Stimulated activated effector memory CD8-positive, alpha-beta T cell treated with anti-CD3 and anti-CD28 coated beads, Interleukin-12 subunit alpha, Interleukin-12 subunit beta, amount 100 ng/mL, for 72 hours (primary cell): ENCODE data around the gene CAPN8.

Experiments used
- ATAC-seq: fragments of 150-1000 bp; cut with Tn5 transposase; 2 replicates; pipeline ENCODE4 v1.10.0; 2021
- DNase-seq, 2 donors: peaks; one replicate each; pipeline ENCODE4 v3.0.0; 2021 to 2022; ENCODE audit warnings: low spot score in 2 of 2
- H3K27ac Mint-ChIP-seq: one replicate; pipeline ENCODE4 v1.8.0; 2022; ENCODE audit warnings: mild to moderate bottlenecking, mixed read lengths
- H3K36me3 Mint-ChIP-seq: one replicate; pipeline ENCODE4 v1.8.0; 2022; ENCODE audit warnings: mild to moderate bottlenecking, mixed read lengths
- H3K4me1 Mint-ChIP-seq: one replicate; pipeline ENCODE4 v1.8.0; 2022; ENCODE audit warnings: mixed read lengths
- H3K4me3 Mint-ChIP-seq: one replicate; pipeline ENCODE4 v1.8.0; 2022; ENCODE audit warnings: mild to moderate bottlenecking, mixed read lengths
- H3K9me3 Mint-ChIP-seq: one replicate; pipeline ENCODE4 v1.8.0; 2022; ENCODE audit warnings: mixed read lengths

The CAPN8 gene

DNA sequence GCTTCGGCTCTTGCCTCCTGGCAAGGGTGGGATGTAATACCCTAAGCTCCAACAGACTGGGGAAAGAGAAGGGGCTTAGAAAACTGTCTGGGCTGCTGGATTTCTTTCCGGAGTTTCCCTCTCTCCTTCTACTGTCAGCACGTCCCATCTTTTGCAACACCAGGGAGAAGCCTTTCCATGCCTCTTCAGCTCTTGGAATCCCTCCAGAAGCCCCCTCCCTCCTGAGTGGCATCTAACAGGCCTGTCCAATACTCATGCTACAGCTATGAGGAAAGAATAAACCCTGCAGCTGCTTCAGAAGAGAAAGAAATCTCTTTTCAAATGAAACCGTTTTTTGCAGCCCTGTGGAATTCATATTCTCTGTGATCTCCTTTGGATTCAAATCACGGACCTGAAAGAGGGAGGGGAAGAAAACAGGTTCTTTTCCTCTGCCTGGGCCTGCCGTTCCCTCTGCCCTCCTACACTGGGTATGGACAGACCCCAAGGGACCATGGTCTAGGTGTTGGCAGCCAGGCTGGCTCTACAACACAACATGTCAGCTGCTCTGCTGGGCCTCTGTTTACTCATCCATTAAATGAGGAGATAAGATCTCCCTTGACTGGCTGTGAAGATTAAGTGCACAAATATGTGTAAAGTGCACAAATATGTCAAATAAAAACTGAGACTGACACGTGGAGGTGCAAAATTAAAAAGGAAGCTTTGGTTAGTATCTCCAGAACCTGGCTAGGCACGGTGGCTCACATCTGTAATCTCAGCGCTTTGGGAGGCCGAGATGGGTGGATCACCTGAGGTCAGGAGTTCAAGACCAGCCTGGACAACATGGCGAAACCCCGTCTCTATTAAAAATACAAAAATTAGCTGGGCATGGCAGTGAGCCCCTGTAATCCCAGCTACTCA lies 40.8 kb upstream of the CAPN8 start:
- peaks cover 69% of the 10 kb centered on the region for H3K4me1 Mint-ChIP-seq
- no peak overlapping the region for H3K4me3 Mint-ChIP-seq
- DNase-seq (no peak), ATAC-seq (no peak)
- H3K36me3 Mint-ChIP-seq, result no peaks in the 10 kb centered on the region
- no peaks in the 10 kb centered on the region for H3K9me3 Mint-ChIP-seq
- no peak overlapping the region for H3K27ac Mint-ChIP-seq

DNA sequence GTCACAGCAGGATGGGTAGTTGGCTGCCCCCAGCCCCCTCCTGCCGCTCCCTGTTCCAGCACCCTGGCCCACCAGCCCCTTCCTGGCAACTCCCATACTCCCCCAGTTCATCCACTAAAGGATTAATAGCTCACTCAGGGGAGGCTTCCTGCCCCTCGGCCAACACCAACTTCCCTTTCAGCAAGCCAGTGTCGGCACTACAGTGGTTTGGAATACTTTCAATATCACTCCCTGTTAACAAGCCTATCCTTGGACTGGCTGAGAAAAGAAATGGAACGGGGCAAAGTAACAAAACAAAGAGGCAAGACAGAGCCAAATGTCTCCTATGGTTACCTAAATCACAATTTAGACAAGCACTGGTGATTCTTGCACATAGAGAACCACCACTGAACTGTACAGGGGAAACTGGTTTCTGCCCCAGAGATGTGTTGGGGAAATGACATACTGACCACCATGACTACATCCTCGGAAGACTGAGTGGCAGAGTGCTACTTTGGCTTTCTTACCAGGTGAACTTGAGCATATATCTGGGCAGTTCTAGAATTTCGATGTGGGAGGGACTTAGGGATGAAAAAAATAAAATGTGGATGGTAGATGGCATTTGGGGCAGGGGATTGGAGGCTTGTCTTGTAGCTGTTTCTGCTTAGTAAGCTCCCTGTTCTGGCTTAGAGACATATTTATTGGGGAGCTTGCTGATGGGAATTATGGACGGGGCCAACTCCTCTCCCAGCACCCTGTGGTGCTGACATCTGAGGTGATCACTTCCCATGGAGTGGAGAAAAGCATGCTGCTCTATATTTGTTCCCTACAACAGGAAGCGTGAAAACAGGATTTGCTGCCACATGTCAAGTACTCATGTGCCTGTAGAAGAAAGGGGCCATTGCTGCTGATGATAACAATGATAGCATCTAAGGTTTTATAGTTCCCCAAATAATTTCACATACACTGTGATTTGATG lies 39.7 kb upstream of the CAPN8 start:
- Mint-ChIP-seq H3K36me3 (no peaks in the 10 kb centered on the region), H3K4me3 (no peak overlapping the region), H3K27ac (peak overlapping the region; percentile 95), H3K4me1 (peaks cover 71% of the 10 kb centered on the region), H3K9me3 (no peaks in the 10 kb centered on the region)
- ATAC-seq, result peak; percentile 43
- DNase-seq, result no peak

DNA sequence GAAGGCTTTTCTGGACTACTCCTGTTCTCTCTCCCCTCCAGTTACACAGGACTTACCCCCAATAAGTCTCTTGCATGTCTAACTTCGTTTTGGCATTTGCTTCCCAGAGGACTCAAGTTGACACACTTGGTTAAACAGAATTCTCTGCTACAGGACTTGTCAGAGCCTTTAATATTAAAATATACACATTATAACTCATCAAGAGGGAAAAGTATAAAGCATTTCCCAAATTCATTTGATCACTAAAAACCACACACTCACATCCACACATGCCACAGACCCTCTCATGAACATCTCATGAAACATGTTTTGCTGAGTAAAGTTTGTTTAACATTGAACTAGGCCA lies 38.1 kb upstream of the CAPN8 start:
- no peak for ATAC-seq
- H3K4me3 Mint-ChIP-seq, result no peak overlapping the region
- no peaks in the 10 kb centered on the region for H3K36me3 Mint-ChIP-seq
- no peak for DNase-seq
- H3K27ac Mint-ChIP-seq, result peak overlapping the region; percentile 95
- no peaks in the 10 kb centered on the region for H3K9me3 Mint-ChIP-seq
- peaks cover 76% of the 10 kb centered on the region for H3K4me1 Mint-ChIP-seq

DNA sequence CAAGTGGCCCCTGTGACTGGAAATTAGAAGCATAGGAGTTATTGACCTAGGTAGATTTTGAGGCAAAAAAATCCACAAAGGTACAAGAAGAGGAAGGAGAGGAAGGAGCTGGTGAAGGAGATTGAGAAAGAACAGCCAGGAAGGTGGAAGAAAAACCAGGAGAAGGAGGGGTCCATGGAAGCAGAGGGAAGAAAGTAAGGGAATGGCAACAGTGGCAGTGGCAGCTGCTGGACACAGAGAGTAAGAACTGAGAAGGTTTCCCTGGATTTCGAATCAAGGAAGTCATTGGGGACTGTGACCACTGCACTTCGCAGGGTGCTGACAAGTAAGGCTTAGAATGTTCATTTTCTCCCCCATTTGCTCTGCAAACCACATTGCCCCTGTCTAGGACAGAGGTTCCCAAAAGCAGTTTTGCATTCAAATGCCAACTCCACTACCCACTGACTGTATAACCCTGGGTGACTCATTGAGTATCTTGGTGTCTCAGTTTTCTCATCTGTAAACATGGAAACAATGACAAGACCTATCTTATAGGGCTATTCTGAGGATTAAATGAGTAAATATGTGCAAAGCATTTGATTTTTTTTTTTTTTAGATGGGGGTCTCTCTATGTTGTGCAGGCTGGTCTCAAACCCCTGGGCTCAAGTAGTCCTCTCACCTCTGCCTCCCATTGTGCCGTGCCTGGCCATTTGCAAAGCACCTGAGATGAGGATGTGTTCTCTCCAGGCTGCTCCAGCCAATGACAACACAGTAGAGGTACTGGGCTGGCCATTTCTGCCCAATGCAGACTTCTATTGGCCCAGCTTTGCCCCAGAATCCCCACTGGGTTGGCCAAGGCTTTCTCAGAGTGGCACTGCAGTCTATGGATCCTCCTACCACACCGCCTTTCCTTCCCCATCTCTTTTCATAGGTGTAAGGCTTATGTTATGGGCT lies 37.5 kb upstream of the CAPN8 start:
- peak overlapping the region; percentile 95 for H3K27ac Mint-ChIP-seq
- no peaks in the 10 kb centered on the region for H3K36me3 Mint-ChIP-seq
- H3K9me3 Mint-ChIP-seq, result no peaks in the 10 kb centered on the region
- peak overlapping the region; percentile 24 for H3K4me3 Mint-ChIP-seq
- ATAC-seq (peak; percentile 85), DNase-seq (no peak)
- H3K4me1 Mint-ChIP-seq, result peaks cover 70% of the 10 kb centered on the region

DNA sequence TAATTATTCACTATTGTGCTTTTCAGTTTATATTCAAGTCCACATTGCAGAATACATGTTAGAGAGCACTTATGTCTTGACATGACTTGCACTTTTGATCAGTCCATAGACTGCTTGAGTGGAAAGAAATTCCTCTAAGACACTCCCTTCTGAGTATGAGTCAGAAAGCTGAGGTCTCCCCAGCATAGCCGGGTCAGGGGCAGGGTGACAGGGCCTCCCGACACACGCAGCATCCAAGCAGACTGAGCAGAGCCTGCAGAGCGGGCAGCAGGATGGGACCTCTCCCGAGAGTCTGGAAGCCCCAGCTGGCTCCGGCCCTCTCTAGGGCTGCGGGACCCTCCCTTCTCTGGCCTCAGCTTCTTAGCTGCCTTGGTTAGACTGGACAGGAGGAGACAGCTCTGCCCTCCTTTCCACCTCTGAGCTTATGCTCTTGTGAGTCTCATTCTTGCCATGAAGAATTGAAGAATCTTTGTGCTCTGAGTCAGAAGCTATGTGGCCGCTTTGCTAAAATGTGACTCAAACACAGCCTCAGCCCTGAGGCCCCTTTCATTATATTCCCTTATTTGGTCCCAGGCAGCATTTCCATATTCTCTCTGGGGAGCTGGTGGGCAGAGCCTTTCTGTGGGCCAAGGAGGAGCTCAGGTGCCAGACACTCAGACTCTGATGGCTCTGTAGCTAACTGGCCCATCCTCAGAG lies 35.6 kb upstream of the CAPN8 start:
- DNase-seq, result no peak
- Mint-ChIP-seq H3K27ac (peak overlapping the region; percentile 95), H3K9me3 (no peaks in the 10 kb centered on the region), H3K4me3 (peak overlapping the region; percentile 65), H3K4me1 (peaks cover 60% of the 10 kb centered on the region), H3K36me3 (no peaks in the 10 kb centered on the region)
- peak; percentile 85 for ATAC-seq

DNA sequence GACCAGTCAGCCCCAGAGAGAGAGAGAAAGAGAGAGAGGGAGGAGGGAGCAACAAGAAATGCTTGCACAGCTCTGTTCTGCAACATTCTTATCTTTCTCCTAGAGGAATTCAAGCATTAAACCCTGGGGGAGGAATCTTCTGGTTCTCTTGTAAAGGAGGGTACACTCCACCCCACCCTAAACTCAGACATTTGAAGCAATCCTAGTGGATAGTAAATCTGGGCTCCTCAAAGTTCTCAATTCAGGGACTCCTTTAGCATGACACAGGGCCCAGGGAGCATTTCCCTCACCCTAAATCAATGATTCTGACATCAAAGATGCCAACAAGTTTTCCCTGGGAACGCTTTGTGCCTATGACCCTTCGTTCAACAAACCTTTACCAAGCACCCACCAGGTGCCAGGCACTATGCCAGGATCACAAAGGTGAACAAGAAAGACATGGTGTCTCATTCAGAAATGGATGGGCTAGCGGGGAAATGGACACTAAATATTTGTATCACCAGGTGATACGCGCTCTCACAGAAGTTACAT lies 35.0 kb upstream of the CAPN8 start:
- H3K4me3 Mint-ChIP-seq, result peak overlapping the region; percentile 65
- DNase-seq (no peak), ATAC-seq (no peak)
- peaks cover 58% of the 10 kb centered on the region for H3K4me1 Mint-ChIP-seq
- no peaks in the 10 kb centered on the region for H3K9me3 Mint-ChIP-seq
- no peaks in the 10 kb centered on the region for H3K36me3 Mint-ChIP-seq
- peak overlapping the region; percentile 95 for H3K27ac Mint-ChIP-seq

DNA sequence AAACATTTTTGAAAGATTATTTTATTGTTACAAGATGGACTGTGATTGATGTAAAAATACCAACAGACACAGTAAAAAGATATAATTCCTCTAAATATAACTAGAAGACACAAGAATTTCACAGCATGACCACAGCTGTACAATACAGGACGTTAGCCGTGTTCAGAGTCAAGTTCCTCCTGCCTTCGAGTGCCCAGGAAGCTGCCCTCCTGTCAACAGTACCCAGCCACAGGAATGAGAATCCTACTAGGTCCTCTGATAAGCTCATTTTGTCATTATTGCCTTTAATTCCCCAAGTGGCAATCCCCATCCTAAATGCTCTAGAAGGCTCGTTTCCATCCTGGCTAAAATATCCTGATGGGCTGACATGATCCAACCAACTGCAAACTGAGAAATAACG lies 30.4 kb upstream of the CAPN8 start:
- DNase-seq, result no peak
- no peak overlapping the region for H3K4me3 Mint-ChIP-seq

DNA sequence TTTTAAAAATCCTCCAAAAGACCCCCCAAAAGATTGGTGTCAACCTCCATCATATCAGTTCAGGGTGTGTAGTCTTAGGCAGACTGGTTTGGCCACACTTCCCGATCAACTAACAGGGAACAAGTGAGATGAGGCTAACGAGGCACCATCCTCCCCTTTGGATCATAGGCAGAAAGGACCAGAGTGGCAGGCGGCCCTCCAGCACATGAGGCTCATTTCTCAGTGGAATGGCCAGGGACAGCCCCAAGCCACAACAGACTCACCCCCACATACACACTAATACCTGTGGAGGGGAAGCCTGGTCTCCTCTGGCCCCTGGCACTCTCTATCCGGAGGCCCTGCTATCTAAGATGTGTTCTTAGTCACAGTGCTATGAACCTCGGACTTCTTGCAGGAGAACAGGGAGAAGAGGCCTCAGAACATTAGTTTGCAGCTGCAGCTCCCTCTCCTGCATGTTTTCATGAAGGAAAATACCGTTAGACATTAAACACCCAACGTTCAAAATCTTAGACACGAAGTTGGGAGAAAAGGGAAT lies 29.6 kb upstream of the CAPN8 start:
- H3K4me3 Mint-ChIP-seq, result no peak overlapping the region
- no peak for DNase-seq
- H3K4me1 Mint-ChIP-seq, result peaks cover 15% of the 10 kb centered on the region

More for the DNA sequence above, 30.4 kb upstream of the CAPN8 start:
- Mint-ChIP-seq H3K4me1 (peaks cover 23% of the 10 kb centered on the region), H3K27ac (peak overlapping the region; percentile 40), H3K9me3 (no peaks in the 10 kb centered on the region), H3K36me3 (no peaks in the 10 kb centered on the region)
- ATAC-seq, result no peak

DNA sequence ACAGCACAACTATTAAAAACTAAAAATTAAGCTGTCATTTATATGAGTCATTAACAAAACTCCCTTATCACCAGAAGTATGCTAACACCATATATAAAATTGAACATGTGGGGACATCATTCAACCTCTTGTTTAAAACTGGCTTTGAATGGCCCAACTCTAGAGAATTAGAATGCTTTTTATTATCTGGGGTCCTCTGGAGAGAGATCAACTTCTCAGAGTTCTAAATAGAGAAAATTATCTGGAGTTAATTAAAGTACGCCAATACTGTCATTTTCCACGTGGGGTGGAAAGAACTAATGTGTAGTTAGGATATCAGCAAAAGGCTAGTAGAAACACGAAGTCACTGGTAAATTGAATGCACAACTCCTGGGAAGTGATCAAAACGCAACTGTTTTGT lies 25.6 kb upstream of the CAPN8 start:
- DNase-seq (no peak), ATAC-seq (no peak)
- Mint-ChIP-seq H3K4me1 (no peaks in the 10 kb centered on the region), H3K9me3 (no peaks in the 10 kb centered on the region), H3K4me3 (no peak overlapping the region), H3K36me3 (no peaks in the 10 kb centered on the region), H3K27ac (no peak overlapping the region)

More for the DNA sequence above, 29.6 kb upstream of the CAPN8 start:
- no peaks in the 10 kb centered on the region for H3K9me3 Mint-ChIP-seq
- peak overlapping the region; percentile 40 for H3K27ac Mint-ChIP-seq
- ATAC-seq, result peak; percentile 49
- no peaks in the 10 kb centered on the region for H3K36me3 Mint-ChIP-seq

DNA sequence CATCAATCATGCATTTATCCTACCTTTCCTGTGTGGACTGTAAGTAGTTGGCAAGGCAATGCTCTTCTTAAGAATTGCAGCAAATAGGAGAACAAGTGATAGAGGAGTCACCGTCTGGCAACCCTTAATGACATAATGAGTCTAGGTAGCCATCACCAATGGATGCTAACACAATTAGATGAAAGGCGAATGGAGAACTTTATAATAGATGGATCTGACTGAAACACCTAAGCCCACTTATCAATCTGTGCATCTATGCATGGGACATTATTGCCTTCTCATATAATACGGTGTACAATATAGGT lies 18.9 kb upstream of the CAPN8 start:
- Mint-ChIP-seq H3K9me3 (no peaks in the 10 kb centered on the region), H3K4me1 (no peaks in the 10 kb centered on the region), H3K4me3 (no peak overlapping the region), H3K27ac (no peak overlapping the region), H3K36me3 (no peaks in the 10 kb centered on the region)
- DNase-seq (no peak), ATAC-seq (no peak)

DNA sequence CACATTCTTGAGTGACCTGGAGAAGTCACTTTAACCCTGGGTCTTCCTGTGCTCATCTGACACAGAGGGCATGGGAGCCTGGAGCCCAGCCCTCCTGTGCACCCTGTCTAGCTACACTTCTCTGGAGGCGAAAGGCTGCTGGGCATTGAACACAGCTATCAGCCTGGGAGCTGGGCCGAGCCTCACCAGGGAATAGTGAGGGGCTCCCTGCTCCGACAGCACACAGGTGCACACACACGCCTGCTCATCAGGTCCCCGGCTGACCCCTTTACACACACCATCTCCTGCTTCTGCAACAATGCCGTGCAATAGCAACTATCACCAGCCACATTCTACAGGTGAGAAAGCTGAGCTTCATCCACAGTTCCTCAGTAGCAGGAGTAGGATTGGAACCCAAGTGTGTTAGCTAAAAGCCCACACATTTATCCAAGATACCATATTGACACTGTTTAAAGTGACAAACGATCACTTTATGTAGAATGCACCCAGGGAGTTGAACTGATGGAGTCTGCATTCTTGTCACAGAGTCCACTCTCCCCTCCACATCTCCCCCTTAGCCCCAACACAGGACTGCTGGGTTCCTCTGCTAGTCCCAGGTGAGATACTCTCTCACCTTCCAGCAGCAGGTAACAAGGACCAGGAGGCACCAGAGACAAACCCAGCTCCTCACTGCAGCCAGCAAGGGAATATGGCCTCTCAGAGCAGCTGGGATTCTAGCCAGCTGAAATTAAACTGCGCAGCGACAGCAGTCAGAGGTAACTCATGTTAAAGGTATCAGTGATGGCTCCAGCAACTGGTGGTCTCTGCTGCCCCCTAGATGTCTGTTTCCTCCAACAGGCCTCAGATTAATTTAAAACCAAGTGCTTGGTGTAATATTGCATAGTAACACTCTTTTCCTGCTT lies 18.3 kb upstream of the CAPN8 start:
- H3K36me3 Mint-ChIP-seq, result no peaks in the 10 kb centered on the region
- no peaks in the 10 kb centered on the region for H3K4me1 Mint-ChIP-seq
- no peak overlapping the region for H3K4me3 Mint-ChIP-seq
- peak; percentile 48 for ATAC-seq
- no peaks in the 10 kb centered on the region for H3K9me3 Mint-ChIP-seq
- peak in 1 of 2 donors; percentile 68 for DNase-seq
- no peak overlapping the region for H3K27ac Mint-ChIP-seq

DNA sequence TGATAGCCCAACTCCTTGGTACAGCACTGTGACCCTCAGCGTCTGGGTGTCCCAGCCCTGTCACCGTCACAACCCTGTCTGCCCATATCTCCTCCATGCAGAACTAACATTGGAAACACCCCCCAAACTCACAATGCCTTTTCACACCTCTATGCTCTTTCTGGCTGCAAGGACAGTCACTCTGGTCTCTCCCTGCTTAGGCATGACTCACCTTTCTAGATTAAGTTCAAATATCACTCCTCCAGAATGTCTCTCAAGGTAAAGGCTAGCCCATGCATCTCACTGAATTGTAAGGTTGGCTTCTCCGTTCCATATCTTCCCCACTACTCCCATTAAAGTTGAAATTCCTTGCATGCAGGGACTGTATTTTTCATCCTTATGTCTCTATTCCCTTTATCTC lies 17.0 kb upstream of the CAPN8 start:
- H3K36me3 Mint-ChIP-seq, result no peaks in the 10 kb centered on the region
- no peak overlapping the region for H3K27ac Mint-ChIP-seq
- no peaks in the 10 kb centered on the region for H3K9me3 Mint-ChIP-seq
- H3K4me1 Mint-ChIP-seq, result no peaks in the 10 kb centered on the region
- H3K4me3 Mint-ChIP-seq, result no peak overlapping the region
- ATAC-seq (peak; percentile 53), DNase-seq (no peak)

DNA sequence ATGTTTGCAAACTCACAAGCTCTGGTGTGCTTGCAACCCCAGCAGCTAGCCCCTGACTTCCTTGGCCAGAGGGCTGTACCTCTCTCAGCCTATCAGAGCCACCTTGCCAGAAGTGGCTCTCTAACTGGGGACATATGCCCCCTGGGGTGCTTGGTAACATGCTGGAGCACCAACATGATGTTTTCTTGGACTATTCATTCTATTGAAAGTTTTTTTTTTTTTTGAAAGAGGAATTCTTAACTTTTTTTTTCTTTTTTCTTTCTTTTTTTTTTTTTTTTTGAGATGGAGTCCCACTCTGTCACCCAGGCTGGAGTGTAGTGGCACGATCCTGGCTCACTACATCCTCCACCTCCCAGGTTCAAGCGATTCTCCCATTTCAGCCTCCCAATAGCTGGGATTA lies 14.7 kb upstream of the CAPN8 start:
- ATAC-seq (no peak), DNase-seq (no peak)
- Mint-ChIP-seq H3K27ac (no peak overlapping the region), H3K36me3 (no peaks in the 10 kb centered on the region), H3K4me3 (no peak overlapping the region), H3K9me3 (peaks cover under 1% of the 10 kb centered on the region), H3K4me1 (no peaks in the 10 kb centered on the region)
